Urothelium cell line (cell line): ENCODE data around the gene TMEM54.

Experiments used
- DNase-seq: peaks from one replicate; pipeline ENCODE4 v3.0.0; 2011; ENCODE audit warnings: low spot score, mixed read lengths
- FAIRE-seq: peaks from 2 replicates; lab custom pipeline; 2011; peaks lifted over from hg19 to GRCh38; lab: Jason Lieb, UNC

Gene TMEM54

DNA sequence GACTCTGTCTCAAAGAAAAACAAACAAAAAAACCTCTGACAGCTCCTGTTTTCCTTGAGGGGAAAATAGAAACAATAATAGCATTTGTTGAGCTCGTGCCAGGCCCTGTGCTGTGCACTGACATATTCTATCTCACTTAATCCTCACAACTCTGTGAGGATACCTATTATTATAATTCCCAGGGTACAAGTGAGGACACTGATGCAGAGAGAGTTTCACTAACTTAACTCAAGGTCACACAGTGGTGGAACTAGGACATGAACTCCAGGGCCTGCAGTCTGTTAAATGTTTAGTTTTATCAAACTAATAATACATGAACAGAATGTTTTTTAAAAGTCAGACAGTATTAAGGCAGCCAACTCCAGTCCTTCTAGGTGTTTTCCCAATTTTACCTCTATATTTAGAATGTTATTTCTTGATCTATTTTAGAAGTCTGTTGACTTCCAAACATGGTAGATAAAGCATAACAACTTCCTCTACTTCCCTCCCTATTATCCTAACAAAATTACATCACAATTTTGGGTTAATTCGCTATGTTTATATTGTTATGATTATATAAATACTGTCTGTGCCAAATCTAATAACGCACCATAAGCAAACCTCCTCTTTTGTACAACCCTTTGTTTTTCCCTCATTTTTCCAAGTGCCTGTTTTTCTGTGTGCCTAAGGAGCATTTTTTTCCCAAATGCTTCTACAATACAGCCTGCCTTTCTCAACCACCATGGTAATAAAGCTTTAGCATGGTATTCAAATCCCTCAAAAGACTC, 35.4 kb downstream of the TMEM54 start:
- no peak for FAIRE-seq
- DNase-seq: no peak

DNA sequence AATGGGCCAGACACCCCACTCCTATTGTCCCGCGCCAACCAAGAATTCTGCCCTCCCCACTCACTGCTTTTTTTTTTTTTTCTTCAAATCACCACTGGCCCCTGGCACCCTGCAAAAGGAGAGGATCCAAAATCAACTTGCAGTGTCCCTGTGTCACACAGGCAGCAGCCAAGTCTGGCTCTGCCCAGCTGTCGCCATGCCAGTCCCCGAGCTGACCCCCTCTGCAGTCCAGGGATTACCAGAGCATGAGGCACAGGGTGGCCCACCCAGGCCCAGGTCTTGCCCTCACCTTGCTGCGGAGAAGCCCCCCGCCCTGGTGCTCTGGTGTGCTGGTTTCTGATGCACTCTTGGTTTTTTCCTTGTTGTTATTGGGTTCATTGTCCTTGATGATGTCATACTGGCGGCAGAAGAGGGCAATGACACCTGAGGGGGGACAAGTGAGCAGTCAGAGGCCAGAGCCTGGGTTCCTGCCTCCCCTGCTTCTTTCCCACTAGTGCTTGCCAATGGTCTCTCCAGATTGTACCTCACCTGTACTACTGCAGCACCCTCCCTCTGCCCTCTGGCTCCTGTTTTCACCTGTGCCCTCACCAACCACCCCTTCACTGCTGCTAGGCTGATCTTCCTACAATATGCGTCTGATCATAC, 36.7 kb downstream of the TMEM54 start:
- FAIRE-seq (no peak), DNase-seq (no peak)

DNA sequence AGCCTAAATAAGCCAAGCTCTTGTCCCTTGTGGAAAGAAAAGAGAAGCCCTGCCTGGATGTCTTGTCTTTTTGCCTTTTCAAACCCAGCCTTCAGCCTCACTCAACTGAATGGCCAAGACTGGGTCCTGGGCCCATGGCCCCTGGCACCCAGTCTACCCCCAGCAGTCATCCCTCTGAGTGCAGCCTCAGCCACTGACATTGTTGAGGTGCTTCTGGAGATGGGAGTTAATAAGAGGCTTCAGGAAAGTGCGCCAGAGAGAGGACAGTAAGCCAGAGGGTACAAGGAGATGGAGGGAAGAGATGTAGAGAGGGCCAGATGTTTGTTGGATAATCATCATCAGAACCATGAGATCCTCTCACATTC, 37.3 kb downstream of the TMEM54 start:
- DNase-seq: no peak
- FAIRE-seq: no peak

DNA sequence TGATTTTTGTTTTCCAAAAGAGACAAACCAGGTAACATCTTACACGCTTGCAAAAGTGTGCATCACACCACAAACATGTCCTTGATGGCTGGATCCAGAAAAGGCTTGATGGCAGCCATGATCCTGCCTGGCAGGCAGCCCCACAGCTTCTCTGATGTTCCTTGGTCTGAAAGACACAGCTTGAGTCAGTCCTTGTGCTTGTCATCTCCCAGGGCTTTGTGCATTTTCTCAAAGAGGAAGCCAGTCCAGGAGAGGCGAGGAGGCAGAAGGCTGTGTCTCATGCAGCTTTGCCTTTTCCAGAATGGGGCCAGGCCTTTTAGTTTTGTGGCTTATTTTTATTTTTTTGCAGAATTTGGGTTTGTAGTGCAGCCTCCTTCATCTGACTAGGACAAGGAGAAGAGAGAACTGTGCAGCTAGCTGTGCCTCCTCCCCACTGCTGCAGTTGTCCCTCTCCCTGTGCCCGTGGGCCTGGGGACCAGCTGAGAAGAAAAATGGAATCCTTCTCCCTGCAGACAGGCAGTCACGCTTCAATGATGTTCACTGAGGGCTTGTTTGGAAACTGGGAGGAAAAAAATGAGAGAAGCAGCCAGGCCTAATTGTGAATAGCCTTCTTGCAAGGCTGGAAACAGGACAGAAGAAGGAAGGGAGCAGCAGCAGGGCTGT, 37.8 kb downstream of the TMEM54 start:
- DNase-seq (no peak), FAIRE-seq (no peak)

DNA sequence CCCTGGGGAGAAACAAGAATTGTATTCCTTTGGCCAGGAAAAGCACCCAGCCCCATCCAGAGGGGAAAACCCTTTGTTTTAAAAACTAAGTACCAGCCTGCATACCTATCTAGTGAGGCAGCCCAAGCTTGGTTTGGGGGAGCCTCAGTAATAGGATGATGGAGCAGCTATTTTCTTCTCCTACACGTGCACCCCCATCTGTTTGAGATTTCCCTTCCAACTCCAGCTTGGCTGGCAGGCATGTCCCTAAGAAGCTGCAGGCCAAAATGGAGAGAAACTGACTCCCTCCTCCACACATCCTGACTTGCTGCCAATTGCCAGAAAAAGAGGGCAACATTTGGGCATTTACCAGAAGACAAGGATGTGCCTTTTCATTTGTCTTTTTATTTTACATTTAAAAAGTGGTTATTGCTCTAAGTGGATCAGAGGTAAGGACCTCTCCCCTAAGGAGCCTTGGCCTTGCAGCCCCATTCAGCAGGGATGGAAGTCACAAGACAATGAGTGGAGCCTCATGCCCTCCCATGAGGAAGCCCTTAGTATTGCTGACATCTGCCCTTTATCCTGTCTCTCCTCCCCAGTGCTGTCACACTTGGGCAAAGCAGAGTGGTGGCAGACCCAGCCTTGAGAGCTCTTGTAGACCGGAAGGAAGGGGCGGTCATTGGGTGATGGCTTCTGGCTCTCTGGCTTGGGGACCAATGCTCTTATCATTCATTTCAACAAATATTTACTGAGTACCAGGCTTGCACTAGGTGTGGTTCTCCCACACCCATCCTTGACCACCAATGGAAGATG, 39.1 kb downstream of the TMEM54 start:
- FAIRE-seq: no peak
- no peak for DNase-seq

DNA sequence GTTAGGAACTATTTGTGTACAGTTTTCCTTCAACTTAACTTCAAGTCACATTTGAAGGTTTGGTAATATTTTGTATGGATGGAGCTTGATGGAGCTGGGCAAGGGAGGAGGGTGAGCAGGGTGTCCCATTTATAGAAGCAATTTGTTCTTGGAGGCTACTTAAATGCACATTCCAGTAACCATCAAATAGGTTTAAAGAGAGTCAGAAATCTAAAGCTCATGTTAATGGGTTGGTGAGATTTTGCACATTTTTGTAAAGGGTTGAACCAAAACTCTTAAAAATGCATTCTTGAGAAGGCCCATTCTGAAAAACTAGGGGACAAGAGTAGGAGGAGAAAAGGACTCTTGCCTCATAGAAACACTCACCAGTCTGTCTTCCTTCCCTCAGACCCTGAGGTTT, 40.6 kb downstream of the TMEM54 start:
- no peak for DNase-seq
- no peak for FAIRE-seq

DNA sequence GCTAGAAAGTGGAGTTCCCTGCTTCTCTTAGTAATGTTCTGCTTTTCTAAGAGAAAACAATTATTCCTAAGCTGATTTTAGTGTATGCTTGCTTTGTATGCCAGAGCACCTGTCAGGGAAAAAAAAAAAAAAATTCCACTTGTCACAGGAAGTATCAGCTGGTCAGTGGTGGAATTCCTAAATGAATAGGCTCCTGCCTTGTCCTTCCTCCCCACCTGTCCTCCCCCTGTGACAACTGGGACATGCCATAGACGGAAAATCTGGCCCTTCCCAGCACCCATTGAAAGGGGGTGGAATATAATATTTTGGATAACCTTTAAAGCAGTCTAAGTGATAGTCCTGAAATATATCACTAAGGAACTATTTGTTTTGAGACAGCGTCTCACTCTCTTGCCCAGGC, 41.3 kb downstream of the TMEM54 start:
- FAIRE-seq (no peak), DNase-seq (no peak)

DNA sequence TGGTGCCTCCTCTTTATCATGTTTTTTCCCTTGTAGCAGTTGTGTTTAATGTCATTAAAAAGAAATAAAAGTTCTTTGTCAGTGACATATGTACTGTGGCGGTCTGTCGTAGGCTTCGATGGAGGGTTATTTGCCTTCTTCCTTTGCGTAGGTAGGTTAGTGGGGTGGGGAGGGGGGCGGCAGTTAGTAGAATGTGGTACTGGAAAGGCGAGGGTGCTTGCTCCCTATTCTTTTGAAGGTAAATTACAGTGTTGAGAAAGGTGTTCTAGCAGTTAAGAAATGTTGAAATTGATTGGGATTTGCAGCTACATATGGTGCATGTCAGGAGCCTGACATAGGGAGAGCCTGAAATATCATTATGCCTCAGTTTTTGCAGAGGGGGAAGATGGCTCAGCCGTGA, 42.4 kb downstream of the TMEM54 start:
- DNase-seq (no peak), FAIRE-seq (no peak)

DNA sequence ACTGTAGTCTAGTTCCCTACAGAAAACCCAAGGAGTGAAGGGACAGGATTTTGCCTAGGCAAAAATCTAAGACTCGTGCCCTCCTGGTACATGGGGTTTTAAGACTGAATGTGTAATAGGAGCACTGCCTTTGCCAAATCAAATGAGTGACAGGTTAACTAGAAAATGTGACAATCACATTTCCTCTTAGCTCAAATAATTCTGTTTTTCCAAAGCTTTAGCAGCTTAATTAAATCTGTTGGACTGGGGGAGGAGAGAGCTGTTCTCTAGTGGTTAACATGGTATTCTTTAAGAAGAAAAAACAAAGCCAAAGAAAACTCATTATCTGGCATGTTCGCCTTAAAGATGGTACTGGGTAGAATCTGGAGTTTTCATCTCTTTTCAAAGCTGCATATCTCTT, 43.1 kb downstream of the TMEM54 start:
- DNase-seq: no peak
- FAIRE-seq: no peak

DNA sequence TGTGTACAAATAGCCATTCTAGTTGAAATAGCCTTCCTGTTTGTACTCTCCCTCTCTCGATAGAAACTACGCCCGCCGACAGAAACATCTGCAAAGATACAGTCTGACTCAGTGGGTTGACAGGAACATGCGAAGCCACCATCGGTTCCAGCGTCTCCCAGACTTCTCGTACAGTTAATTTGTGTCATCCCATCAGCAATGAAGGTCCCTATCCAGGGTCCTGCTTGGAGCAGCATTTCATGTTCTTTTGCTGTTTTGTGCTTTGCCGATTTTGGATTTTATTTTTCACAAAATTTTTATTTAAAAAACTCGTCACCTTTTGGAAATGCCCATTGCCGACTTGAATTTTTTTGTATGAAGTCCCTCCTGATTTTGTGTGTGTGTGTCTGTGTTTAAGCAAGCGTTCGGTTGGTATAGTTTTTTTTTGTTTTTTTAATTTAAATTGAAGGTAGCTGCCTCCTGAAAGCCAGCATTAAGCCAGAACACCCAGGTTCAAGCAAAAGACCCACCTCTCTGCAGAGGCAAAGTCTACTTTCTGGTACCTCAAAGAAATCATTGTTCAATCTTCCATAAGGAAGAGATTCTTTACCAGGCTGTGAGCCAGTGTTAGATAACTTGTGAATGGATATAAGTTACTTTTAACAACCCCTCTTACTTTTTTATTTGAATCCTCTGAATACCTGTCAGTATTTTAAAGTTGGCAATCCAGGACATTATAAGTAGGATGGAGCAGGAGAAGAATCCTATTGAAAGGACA, 45.1 kb downstream of the TMEM54 start:
- no peak for FAIRE-seq
- no peak for DNase-seq

DNA sequence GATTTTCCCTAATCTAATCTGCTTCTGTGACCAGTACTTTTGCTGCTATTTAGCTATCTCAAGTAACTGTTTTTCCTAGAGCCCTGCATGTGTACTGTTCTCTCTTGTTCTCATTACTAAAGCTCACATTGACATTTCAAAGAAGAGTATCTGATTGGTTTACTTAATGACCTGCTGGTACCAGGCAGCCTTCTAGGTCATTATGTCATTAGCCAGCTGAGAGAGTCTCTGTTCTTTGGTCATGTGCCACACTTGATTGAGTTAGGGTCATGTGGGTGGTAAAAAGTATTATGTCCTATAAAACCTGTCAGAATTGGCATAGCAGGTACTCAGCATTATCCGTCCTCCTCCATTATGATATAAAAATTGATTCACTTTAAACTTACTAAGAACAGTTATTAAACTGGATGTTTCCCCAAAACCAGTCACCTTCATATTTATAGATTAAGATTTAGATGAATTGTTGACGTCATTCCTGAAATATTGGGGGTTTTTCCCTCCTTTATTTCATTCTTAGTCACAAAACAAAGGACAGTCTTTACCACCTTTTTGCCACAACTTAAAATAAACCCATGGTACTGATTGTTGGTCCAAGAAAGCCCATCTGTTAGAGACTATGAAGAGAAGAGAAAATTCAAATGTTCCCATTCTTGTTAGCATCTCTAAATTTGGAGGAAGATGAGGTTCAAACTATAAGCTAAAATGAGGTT, 52.7 kb downstream of the TMEM54 start:
- FAIRE-seq (no peak), DNase-seq (no peak)
